Occipital lobe (tissue), 2 donors: ENCODE results near the gene PRAMEF5. TPM values are rescaled to one million over a fixed set of nuclear protein-coding genes. Genes with fewer than 3 reads are reported as not detected.
"Not testable (repeated sequence)": the region's sequence is repeated elsewhere in the genome, so short reads cannot be mapped to it uniquely, and the experiment has no call there.

Source experiments
- DNase-seq: peaks from one replicate; lab custom pipeline; 2025; lab: John Stamatoyannopoulos, UW
- total RNA-seq: library from RNA; depleted of rRNA; stranded (reverse); fragments of >200 nt; gene quantifications from one replicate; pipeline ENCODE4 v1.2.3, GENCODE V29; 2014

The PRAMEF5 gene
- total RNA-seq, result not detected

- DNase-seq, result not testable (repeated sequence)
Observed at GRCh38 chr1:13253898-13254297, at the start of gene PRAMEF5. Gene PRAMEF5, plus strand, starts transcription at chr1:13254198. Its CDS starts 5,071 bp downstream, at chr1:13259269.

DNA sequence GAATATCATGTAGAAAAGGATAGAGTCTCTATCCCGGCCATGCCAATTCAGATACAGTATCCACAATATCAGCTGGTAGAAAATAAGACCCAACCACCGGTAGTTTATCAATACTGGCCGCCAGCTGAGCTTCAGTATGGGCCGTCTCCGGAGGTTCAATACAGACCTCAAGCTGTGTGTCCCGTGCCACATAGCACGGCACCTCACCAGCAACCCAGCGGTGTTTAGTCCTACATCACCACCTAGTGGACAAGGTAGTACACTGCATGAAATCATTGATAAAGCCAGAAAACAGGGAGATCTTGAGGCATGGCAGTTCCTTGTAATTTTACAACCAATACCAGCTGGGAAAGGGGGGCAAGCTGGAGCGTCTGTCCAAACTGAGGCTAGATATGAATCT, 45.3 kb upstream of the PRAMEF5 start:
- DNase-seq, result not testable (repeated sequence)

- DNase-seq, result not testable (repeated sequence)
Observed at GRCh38 chr1:13216619-13217018, 37.4 kb upstream of the PRAMEF5 start.

- DNase-seq, result not testable (repeated sequence)
Observed at GRCh38 chr1:13219203-13219602, 34.8 kb upstream of the PRAMEF5 start.

DNA sequence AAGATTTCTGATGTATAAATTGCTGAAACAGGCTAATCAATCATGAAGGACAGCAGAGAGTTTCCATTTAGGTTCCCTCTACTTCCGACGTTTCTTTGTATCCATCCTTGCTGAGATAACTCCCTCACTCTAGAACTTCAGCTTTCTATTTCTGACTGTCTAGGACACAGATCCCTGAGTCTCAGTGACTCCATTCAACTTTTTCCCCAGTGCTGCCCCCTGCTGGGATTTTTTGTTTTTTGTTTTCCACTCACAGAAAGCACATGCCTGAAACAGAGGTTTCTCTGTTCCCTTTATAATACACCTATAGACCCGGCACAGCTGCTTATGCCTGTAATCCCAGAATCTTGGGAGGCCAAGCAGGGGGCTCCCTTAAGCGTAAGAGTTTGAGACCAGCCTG, 31.2 kb upstream of the PRAMEF5 start:
- DNase-seq, result not testable (repeated sequence)

DNA sequence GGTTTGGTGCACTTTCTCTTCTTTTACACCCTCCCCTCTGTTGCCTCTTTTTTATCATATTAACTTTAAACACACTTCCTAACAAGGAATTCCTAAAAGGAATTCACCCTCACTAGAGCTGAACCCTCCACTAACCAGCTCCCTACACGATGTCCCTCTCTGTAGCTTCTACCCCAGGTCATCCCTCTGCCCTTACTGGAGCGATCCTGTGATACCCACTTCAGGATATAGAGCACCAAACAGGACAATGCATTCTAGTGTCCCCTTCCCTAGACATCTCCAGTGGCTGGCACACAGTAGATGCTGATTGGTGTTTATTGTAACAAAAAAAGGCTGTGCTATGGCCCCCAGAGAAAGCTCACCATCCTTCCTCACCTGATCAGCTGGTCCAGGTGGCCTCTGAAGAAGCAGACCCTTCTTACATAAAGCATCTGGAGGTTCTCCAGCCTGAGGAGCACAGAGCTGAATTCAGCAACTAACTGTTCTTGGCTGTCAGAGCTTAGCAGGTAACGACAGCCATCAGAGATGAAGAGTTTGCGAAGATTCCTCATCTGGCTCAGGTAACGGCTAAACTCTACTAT, 29.4 kb upstream of the PRAMEF5 start:
- DNase-seq, result no peak

GRCh38 chr1:13225675-13226204, 28.3 kb upstream of the PRAMEF5 start, which contains the start of gene PRAMEF18:
Gene PRAMEF18, minus strand, starts transcription at chr1:13226154. Its CDS starts 48 bp downstream, at chr1:13226106.
- DNase-seq, result not testable (repeated sequence)

DNA sequence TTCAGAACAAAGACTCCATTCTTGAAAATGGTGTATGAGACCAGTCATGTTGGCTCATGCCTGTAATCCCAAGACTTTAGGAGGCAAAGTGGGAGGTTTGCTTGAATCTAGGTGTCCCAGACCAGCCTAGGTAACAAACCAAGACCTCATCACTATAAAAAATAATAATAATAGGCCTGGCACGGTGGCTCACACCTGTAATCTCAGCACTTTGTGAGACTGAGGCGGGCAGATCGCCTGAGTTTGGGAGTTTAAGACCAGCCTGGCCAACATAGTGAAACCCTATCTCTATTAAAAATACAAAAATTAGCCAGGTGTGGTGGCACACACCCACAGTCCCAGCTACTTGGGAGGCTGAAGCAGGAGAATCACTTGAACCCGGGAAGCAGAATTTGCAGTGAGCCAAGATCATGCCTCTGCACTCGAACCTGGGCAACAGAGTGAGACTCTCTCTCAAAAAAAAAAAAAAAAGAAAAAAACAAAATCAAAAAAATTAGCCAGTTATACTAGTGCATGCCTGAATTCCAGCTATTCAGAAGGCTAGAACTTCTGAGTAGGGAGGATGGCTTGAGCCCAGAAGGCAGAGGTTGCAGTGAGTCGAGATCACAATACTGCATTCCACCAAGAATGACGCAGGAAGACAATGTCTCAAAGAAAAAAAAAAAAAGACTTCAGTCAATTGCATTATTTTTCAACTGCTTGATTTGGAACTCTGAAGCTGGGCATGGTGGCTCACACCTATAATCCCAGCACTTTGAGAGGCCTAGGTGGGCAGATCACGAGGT, 26.5 kb upstream of the PRAMEF5 start:
- not testable (repeated sequence) for DNase-seq

DNA sequence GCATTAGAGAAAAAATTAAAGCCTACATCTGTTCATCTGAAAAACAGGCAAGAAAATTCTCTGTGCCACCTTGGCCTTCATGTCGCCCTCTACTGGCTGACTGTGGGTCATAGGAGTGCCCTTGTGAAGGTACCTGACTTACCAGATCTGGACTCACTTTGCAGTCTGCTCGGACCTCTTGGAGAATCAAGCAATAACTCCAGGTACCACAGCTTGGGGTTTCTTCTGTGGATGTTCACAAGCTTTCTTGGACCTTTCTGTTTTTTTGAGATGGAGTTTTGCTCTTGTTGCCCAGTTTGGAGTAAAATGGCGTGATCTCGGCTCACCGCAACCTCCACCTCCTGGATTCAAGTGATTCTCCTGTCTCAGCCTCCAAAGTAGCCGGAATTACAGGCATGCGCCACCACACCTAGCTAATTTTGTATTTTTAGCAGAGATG, 25.6 kb upstream of the PRAMEF5 start:
- DNase-seq, result no peak

DNA sequence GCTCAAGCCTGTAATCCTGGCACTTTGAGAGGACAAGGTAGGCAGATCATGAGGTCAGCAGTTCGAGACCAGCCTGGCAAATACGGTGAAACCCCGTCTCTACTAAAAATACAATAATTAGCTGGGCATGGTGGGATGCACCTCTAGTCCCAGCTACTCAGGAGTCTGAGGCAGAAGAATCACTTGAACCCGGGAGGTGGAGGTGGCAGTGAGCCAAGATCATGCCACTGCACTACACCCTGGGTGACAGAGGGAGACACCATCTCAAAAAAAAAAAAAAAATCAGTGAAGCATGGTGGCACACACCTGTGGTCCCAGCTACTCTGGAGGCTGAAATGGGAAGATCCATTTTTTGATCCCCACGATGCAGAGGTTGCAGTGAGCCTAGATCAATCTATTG, 23.9 kb upstream of the PRAMEF5 start:
- not testable (repeated sequence) for DNase-seq

DNA sequence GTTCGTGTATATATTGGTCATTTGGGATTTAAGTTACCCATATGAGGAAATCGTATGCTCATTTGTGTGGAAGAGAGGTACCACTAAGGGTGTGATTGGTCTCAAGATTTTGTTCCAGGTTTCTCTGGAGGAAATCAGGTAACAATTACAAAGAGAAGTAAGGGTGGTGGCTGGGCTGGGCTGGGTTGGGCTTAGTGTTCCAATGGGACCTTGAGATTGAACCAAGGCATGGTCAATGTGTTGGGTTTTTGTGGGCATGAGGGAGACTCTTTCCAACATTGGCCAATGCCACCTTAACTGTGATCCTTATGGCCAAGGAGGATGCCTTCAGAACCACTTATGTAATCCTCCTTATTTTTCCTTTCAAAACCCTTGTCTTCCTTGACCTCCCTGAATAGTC, 23.4 kb upstream of the PRAMEF5 start:
- not testable (repeated sequence) for DNase-seq

DNA sequence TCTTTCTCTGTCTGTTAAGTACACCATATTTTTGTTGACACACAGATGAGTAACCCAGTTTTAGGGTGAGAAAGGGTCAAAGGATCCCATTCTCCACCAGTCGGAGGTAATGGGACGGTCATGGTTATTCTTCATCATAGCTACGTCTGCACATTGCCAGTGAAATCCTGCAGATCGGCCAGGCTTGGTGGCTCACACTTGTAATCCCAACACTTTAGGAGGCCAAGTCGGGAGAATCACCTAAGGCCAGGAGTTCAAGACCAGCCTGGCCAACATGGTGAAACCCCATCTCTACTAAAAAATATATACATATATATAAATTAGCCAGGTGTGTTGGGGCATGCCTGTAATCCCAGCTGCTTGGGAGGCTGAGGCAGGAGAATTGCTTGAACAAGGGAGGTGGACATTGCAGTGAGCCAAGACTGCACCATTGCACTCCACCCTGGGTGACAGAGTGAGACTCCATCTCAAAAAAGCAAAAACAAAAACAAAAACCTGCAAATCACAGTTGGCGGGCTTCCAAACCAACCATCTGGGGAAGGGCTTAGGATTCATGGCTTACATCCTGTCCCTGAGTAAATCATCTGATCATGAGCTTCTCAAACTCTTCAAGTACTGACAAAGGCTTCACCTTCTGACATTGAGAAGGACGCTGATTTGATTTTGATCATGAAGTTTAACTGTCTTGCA, 22.8 kb upstream of the PRAMEF5 start:
- DNase-seq, result not testable (repeated sequence)

GRCh38 chr1:13232056-13232455, 21.9 kb upstream of the PRAMEF5 start:
- not testable (repeated sequence) for DNase-seq

DNA sequence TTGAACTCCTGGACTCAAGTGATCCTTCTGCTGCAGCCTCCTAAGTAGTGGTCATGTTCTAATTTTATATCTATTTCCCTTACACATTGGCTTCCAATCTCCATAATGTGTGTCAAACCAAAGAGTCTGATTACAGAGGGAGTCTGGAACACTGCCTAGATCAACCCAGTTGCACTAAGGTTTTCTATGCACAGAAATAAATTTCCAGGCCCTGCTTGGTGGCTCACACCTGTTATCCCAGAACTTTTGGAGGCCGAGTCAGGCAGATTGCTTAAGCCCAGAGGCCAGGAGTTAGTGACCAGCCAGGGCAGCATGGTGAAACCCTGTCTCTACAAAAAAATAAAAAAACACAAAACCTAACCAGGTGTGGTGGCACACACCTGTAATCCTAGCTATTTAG, 19.9 kb upstream of the PRAMEF5 start:
- DNase-seq, result not testable (repeated sequence)

GRCh38 chr1:13237572-13237971, 16.4 kb upstream of the PRAMEF5 start:
- not testable (repeated sequence) for DNase-seq

DNA sequence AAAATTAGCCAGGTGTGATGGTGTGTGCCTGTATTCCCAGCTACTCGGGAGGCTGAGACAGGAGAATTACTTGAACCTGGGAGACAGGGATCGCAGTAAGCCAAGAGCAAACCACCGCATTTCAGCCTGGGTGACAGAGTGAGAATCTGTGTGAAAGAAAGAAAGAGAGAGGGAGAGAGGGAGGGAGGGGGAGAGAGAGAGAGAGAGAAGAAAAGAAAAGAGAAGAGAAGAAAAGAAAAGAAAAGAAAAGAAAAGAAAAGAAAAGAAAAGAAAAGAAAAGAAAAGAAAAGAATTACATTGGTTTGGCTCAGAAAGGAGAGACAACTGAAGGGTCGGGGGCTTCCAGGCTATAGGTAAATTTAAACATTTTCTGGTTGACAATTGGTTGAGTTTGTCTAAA, 14.4 kb upstream of the PRAMEF5 start:
- not testable (repeated sequence) for DNase-seq

DNA sequence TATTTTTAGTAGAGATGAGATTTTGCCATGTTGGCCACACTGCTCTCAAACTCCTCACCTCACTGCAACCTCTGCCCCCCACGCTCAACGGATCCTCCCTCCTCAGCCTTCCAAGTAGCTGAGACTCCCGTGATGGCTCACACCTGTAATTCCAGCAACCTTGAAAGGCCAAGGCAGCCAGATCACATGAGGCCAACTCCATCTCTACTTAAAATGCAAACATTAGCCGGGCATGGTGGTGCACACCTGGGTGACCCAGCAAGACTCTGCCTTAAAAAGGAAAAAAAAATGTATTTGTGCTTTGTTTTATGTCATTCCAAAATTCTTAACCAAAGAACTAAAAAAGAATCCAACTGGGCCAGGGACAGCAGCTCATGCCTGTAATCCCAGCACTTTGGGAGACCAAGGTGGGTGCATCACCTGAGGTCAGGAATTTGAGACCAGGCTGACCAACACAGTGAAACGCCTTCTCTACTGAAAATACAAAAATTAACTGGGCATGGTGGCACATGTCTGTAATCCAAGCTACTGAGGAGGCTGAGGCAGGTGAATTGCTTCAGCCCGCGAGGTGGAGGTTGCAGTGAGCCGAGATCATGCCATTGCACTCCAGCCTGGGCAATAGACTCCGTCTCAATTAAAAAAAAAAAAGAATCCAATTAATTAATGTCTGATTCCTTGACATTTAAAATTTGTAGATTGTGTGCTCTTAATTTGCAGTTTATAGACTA, 10.3 kb upstream of the PRAMEF5 start:
- DNase-seq, result not testable (repeated sequence)

- DNase-seq, result not testable (repeated sequence)
Observed at GRCh38 chr1:13245841-13246553, 8.0 kb upstream of the PRAMEF5 start.

- DNase-seq, result not testable (repeated sequence)
Observed at GRCh38 chr1:13246554-13246871, 7.5 kb upstream of the PRAMEF5 start.

DNA sequence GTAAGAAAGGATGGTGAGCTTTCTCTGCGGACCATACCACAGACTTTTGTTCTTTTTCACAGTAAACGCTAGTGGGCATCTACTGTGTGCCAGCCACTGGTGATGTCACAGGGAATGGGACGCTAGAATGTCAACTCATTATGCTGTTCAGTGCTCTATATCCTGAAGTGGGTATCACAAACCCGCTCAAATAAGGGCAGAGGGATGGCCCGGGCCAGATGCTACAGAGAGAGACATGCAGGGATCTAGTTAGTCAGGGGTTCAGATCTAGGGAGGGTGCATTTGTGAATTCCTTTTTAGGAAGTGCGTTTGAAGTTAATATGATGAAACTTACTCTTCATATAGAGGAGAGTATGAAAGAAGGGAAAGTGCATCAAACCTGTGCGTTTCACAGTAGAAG, 6.9 kb upstream of the PRAMEF5 start:
- not testable (repeated sequence) for DNase-seq

GRCh38 chr1:13265124-13265523, 11.1 kb downstream of the PRAMEF5 start:
- not testable (repeated sequence) for DNase-seq
